Measurements from ENCODE around the gene IGF2R. TPM values are rescaled to one million over a fixed set of nuclear protein-coding genes. Genes with fewer than 3 reads are reported as not detected.

The IGF2R gene
- total RNA-seq, 2 experiments from 2014 or later = 19.3 to 37.6 TPM

GRCh38 chr6:160002882-160003281 is 34.0 kb downstream of the IGF2R start:
- no peak overlapping the region for H3K4me2 ChIP-seq (ENCODE audit: low read length)
- TF ChIP-seq EZH2phosphoT487 (IDR thresholded peaks at IDR 0.05; ENCODE audit: borderline replicate concordance, low read depth, low read length) (no peak), CTCF (conservative IDR thresholded peaks at IDR 0.05; ENCODE audit: low read length) (no peak)
- H3K9me2 ChIP-seq (ENCODE audit: insufficient read depth, low read length) = no peaks in the 10 kb centered on the region
- no peak for DNase-seq (ENCODE audit: low spot score)
- BruUV-seq (replicated peaks) = no TSS peak
- no peaks in the 10 kb centered on the region for H4K20me1 ChIP-seq (ENCODE audit: insufficient read depth, low read length)
- ChIA-PET POLR2A (no interaction called here), CTCF (ENCODE audit: unreplicated experiment) (no interaction called here)
- H3K9me3 ChIP-seq (ENCODE audit: low read length) = peaks cover 5% of the 10 kb centered on the region; the same call in 1 of the 2 replicates
- no peak overlapping the region for H3K27ac ChIP-seq (ENCODE audit: low read depth, low read length, poor library complexity, severe bottlenecking)
- intact Hi-C loops (cut with micrococcal nuclease; ENCODE audit: unreplicated experiment) = no loop called here
- H2AFZ ChIP-seq (ENCODE audit: low read length) = no peak overlapping the region
- H3K79me2 ChIP-seq (ENCODE audit: insufficient read depth, low read depth, low read length) = peaks cover 14% of the 10 kb centered on the region
- H3K4me1 ChIP-seq (ENCODE audit: insufficient read depth, low read length, poor library complexity, severe bottlenecking) = no peaks in the 10 kb centered on the region
- no peak overlapping the region for H3K4me3 ChIP-seq (ENCODE audit: low read depth, low read length, poor library complexity, severe bottlenecking)
- H3K36me3 ChIP-seq (ENCODE audit: insufficient read depth, low read length) = peaks cover 7% of the 10 kb centered on the region; the same call in 1 of the 2 replicates

GRCh38 chr6:160004018-160004417 is 35.1 kb downstream of the IGF2R start:
- Histone ChIP-seq H3K36me3 (ENCODE audit: insufficient read depth, low read length) (peaks cover 5% of the 10 kb centered on the region), H3K4me1 (ENCODE audit: insufficient read depth, low read length, poor library complexity, severe bottlenecking) (no peaks in the 10 kb centered on the region), H2AFZ (ENCODE audit: low read length) (no peak overlapping the region), H4K20me1 (ENCODE audit: insufficient read depth, low read length) (no peaks in the 10 kb centered on the region), H3K4me3 (ENCODE audit: low read depth, low read length, poor library complexity, severe bottlenecking) (no peak overlapping the region), H3K9me3 (ENCODE audit: low read length) (peaks cover 5% of the 10 kb centered on the region; the same call in 1 of the 2 replicates), H3K27ac (ENCODE audit: low read depth, low read length, poor library complexity, severe bottlenecking) (no peak overlapping the region), H3K9me2 (ENCODE audit: insufficient read depth, low read length) (no peaks in the 10 kb centered on the region), H3K79me2 (ENCODE audit: insufficient read depth, low read depth, low read length) (peaks cover 14% of the 10 kb centered on the region), H3K4me2 (ENCODE audit: low read length) (no peak overlapping the region)
- no peak for DNase-seq (ENCODE audit: low spot score)
- ChIA-PET POLR2A (interaction anchor here (0.6 kb wide), 1 partner anchor 315 kb away, joined by 3 read pairs; no protein-coding TSS in a partner anchor), CTCF (ENCODE audit: unreplicated experiment) (no interaction called here)
- no peak for TF ChIP-seq EZH2phosphoT487 (IDR thresholded peaks at IDR 0.05; ENCODE audit: borderline replicate concordance, low read depth, low read length)
- TF ChIP-seq CTCF (conservative IDR thresholded peaks at IDR 0.05; ENCODE audit: low read length) = no peak
- no TSS peak for BruUV-seq (replicated peaks)
- intact Hi-C loops (cut with micrococcal nuclease; ENCODE audit: unreplicated experiment) = no loop called here

GRCh38 chr6:160004419-160005175 is 35.7 kb downstream of the IGF2R start:
- no peaks in the 10 kb centered on the region for H4K20me1 ChIP-seq (ENCODE audit: insufficient read depth, low read length)
- peaks cover 5% of the 10 kb centered on the region; the same call in 1 of the 2 replicates for H3K9me3 ChIP-seq (ENCODE audit: low read length)
- no peaks in the 10 kb centered on the region for H3K9me2 ChIP-seq (ENCODE audit: insufficient read depth, low read length)
- H3K27ac ChIP-seq (ENCODE audit: low read depth, low read length, poor library complexity, severe bottlenecking) = no peak overlapping the region
- intact Hi-C loops (cut with micrococcal nuclease; ENCODE audit: unreplicated experiment) = no loop called here
- peaks cover 5% of the 10 kb centered on the region for H3K36me3 ChIP-seq (ENCODE audit: insufficient read depth, low read length)
- H2AFZ ChIP-seq (ENCODE audit: low read length) = no peak overlapping the region
- H3K79me2 ChIP-seq (ENCODE audit: insufficient read depth, low read depth, low read length) = peaks cover 14% of the 10 kb centered on the region
- no peak for DNase-seq (ENCODE audit: low spot score)
- ChIA-PET CTCF (ENCODE audit: unreplicated experiment) (no interaction called here), POLR2A (interaction anchor here (0.6 to 0.8 kb wide), 2 partner anchors 13 to 315 kb away, joined by 3 read pairs; no protein-coding TSS in a partner anchor)
- no peaks in the 10 kb centered on the region for H3K4me1 ChIP-seq (ENCODE audit: insufficient read depth, low read length, poor library complexity, severe bottlenecking)
- no peak for TF ChIP-seq EZH2phosphoT487 (IDR thresholded peaks at IDR 0.05; ENCODE audit: borderline replicate concordance, low read depth, low read length)
- TF ChIP-seq CTCF (conservative IDR thresholded peaks at IDR 0.05; ENCODE audit: low read length) = no peak
- H3K4me2 ChIP-seq (ENCODE audit: low read length) = no peak overlapping the region
- no TSS peak for BruUV-seq (replicated peaks)
- H3K4me3 ChIP-seq (ENCODE audit: low read depth, low read length, poor library complexity, severe bottlenecking) = no peak overlapping the region
